Esophagus mucosa (tissue), 1 donor: ENCODE measurements around the gene P2RX5. TPM values are rescaled to one million over a fixed set of nuclear protein-coding genes. Genes with fewer than 3 reads are reported as not detected.
"Not testable (repeated sequence)": the region's sequence is repeated elsewhere in the genome, so short reads cannot be mapped to it uniquely, and the experiment has no call there.

Experiments
- ATAC-seq: fragments of 200-7000 bp; cut with Tn5 transposase; one replicate; pipeline ENCODE4 v1.9.1; 2020
- total RNA-seq: library from RNA; stranded (reverse); gene quantifications from one replicate; pipeline ENCODE4 v1.2.4, GENCODE V29; 2023
- donor health status: DM: yes; HTN: yes; CAD: no.

The P2RX5 gene, protein sequence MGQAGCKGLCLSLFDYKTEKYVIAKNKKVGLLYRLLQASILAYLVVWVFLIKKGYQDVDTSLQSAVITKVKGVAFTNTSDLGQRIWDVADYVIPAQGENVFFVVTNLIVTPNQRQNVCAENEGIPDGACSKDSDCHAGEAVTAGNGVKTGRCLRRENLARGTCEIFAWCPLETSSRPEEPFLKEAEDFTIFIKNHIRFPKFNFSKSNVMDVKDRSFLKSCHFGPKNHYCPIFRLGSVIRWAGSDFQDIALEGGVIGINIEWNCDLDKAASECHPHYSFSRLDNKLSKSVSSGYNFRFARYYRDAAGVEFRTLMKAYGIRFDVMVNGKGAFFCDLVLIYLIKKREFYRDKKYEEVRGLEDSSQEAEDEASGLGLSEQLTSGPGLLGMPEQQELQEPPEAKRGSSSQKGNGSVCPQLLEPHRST
- total RNA-seq, result 0.72 TPM

DNA sequence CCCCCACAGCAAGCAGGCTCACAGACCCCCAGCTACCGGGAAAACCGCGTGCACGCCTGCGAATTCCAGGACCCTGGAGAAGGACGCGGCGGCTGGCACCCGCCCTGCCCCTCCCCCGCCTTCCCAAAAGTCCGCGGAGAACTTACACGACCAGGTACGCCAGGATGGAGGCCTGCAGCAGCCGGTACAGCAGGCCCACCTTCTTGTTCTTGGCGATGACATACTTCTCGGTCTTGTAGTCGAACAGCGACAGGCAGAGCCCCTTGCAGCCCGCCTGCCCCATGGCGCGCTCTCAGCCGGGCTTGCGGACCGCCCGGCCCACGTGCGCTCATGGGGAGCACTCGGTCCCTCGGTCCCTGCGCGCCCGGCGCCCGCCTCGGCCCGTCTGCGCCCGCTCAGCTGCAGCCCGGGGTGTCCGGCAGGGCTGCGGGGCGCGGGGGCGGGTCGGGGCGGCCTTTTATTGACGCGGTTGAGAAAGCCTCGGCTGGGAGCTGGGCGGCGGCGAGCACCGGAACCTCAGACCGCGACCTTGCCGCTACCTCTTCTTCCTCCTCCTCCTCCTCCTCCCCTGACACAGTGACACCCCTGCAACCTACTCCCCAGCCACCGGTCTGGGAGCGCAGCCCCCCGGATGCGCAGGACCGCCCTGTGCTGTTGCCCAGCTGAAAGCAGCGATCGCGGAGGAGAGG is at the start of gene P2RX5:
TSS of gene P2RX5 (minus strand) at position 433 of the 689 bp plus-strand sequence. CDS start at position 283, 150 bp downstream.
- ATAC-seq, result peak; percentile 52

DNA sequence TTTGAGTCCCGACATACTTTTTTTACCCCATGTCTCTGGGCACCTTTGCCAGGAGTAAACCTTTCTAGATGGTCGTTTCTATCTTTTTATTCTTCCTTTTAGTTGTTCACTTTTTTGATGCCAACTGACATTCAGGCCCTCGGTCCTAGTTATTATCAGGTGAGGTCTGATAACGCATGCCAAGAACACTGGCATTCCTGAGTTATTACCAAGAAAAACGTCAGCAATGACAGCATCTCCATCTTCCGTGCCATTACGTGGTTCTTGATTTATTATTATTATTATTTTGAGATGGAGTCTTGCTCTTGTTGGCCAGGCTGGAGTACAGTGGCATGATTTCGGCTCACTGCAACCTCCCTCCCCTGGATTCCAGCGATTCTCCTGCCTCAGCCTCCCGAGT is 49.1 kb upstream of the P2RX5 start:
- no peak for ATAC-seq

DNA sequence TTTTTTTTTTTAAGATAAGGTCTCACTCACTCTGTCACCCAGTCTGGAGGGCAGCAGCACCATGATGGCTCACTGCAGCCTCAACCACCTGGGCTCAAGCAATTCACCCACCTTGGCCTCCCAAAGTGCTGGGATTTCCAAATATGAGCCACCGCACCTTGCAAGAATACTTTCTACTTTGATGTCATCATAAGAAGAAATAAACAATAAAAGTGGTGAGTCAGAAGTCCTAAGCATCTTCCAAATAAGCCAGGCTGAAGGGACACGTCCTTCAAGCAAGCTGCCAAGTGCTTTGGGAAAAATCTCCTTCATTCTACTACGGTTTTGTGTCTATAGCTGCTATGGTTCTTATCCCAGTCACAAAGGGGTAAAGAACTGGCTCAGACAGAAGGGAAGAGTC is 48.1 kb upstream of the P2RX5 start:
- no peak for ATAC-seq

DNA sequence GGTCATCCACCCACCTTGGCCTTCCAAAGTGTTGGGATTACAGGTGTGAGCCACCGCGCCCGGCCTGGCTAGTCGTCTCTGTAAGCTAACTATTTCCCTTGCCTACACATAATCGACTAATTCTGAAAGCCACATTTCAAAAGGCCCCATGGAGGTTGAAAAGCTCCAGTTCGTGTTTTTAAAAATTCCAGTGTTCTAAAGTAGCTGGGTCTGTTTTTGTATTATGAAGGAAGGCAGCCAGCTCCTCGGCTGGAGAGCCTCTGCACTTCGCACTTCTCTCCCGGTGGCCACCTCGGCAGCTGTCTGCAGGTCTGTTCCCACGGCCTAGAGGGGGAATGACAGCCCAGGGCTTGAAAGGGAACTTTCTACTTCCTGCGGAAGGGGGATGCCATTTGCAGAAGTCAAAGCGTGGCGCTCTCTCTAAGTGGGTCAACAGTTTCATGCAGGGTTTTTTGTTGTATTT is 44.7 kb upstream of the P2RX5 start:
- no peak for ATAC-seq

DNA sequence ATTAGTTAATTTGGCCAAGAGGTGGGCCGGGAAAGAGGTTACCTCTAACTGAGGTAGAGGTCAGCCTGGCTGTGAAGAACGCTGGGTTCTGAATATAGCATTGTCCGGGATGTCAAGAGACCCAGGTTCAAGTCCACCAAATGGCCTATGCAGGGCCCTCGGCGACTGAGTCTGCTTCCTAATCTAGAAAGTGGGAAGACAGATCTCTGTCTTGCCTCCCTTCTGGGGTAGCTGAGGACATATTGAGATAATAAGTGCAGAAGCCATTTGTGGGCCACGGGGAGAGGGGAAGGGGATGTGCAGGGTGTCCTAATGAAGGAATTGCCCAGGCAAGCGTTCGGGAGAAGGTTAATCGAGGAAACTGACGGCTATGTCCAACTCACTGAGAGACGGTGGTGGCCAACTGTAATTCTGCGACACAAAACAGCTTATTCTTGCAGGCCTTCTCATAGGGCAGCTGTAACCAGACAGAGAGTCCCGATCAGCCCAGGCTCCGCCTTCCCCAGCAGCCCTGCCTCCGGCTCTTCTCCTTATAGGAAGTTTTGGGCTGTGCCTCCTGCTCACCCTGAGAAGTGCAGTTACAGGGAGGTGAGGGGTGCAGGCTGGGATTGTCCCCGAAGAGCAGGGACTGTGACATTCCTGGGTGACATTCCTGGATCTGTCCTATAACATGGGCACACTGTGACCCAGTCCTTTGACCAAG is 43.6 kb upstream of the P2RX5 start:
- no peak for ATAC-seq

DNA sequence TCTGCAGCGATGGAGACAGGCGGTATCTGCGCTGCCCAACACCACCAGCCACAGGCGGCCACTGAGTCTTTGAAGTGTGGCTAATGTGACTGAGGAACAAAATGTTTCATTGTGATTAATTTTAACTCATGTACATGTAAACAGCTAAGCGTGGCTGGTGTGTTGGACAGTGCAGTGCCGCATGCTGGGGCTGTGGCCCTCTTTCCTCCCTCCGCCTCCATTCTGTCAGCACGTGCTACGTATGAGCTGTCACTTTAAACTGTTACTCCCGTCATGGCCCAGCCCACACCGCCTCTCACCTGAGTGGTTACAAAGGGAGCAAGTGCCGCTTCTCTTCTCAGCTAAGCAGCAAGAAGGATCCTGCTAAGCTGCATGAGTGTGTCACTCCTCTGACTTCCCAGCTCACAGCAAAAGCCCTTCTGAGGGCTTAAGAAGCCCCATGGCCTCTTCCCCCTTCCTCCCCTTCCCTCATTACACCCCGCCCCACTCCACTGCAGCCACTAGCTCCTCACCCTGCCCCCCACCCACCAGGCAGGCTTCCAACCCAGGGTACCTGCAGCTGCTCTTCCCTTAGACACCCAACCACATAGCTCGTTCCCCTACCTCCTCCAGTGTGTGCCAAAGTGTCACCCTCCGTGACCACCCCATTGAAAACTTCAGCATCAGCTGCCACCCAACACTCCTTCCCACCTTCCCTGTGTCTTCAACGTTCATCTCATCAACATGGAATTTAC is 42.8 kb upstream of the P2RX5 start:
- ATAC-seq, result peak; percentile 87

DNA sequence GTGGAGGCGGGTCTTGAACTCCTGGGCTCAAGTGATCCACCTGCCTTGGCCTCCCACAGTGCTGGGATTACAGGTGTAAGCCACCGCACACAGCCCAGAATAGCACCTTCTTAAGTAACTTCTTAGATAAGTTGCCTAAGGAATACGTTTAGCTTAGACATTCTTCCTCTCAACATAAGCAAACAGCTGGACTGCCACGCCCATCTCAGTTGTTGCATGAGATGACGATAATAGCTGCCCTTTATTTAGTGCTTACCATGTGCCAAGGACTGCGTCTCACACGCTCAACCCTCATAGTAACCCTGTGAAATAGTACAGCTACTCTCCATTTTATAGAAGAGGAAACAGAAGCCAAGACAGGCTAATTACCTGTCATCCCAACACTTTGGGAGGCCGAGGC is 39.6 kb upstream of the P2RX5 start:
- no peak for ATAC-seq

DNA sequence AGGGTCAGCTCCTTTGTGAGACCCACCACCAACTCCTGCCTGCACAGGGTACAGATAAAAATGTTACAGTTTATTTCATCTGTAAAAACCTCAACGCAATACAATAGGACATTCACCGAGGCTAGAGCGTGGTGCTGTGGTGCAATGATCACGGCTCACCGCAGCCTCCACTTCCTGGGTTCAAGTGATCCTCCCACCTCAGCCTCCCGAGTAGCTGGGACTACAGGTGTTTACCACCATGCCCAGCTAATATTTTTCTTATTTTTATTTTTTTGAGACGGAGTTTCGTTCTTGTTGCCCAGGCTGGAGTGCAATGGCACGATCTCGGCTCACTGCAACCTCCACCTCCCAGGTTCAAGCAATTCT is 38.9 kb upstream of the P2RX5 start:
- ATAC-seq, result not testable (repeated sequence)

DNA sequence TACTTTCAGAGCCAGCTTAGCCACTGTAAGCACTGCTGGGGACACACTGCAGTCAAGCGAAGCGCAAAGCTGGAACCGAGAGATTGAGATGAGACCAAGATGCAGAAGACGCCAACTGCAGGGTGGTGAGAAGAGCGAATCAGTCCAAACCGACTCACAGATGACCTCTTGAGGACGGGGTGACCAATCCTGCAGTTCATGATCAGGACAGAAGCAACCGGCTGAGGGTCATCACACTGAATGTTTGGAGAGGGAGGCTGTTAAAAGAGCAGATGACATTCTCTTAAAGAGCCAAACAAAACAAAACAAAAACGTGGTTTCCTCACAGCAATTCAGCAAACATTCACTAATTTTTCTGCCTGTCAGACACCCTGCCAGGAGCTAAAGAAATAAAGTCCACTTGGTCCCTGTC is 36.3 kb upstream of the P2RX5 start:
- no peak for ATAC-seq

DNA sequence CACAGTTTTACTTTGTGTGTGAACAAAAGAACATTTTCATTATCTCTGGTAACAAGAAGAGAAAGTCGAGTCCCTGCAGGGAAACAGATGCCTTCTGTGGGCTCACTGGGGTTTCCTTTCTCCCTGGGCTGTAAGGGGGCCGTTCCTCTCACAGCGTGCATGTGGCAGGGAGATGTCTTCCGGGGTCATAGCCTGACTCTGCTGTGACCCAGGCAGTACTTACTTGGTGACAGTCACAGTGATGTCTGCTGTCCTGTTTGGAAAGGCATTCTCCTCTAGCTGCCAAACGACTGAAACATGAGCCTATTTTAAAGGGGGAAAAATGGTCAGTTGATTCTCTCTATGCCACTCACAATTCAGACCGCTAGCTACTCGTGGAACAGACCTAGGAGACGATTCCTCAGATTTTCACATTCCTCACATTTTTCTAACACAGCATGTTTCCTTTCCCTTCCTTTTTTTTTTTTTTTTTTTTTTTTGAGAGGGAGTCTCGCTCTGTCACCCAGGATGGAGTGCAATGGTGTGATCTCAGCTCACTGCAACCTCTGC is 35.0 kb upstream of the P2RX5 start:
- ATAC-seq, result no peak

DNA sequence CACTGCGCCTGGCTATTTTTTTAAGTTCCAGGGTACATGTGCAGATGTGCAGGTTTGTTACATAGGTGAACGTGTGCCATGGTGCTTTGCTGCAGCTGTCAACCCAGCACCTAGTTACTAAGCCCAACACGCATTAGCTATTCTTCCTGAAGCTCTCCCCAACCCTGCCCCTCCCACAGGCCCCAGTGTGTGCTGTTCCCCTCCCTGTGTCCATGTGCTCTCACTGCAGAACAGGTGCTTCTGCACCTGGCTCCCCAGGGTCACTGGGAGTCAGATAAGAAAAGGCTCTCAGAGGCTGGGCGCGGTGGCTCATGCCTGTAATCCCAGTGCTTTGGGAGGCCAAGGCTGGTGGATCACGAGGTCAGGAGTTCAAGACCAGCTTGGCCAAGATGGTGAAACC is 33.9 kb upstream of the P2RX5 start:
- ATAC-seq, result no peak

DNA sequence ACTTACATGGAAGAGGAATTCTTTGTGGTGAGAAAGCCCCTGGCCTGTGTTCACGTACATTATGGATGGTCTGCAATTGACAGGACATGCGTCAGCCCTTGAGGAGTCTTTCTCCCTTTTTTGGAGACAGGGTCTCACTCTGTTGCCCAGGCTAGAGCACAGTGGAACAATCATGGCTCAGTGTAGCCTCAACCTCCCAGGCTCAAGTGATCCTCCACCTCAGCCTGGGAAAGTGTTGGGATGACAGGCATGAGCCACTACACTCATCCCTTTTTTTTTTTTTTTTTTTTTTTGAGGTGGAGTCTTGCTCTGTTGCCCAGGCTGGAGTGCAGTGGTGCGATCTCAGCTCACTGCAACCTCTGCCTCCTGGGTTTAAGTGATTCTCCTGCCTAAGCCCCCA is 32.1 kb upstream of the P2RX5 start:
- not testable (repeated sequence) for ATAC-seq

DNA sequence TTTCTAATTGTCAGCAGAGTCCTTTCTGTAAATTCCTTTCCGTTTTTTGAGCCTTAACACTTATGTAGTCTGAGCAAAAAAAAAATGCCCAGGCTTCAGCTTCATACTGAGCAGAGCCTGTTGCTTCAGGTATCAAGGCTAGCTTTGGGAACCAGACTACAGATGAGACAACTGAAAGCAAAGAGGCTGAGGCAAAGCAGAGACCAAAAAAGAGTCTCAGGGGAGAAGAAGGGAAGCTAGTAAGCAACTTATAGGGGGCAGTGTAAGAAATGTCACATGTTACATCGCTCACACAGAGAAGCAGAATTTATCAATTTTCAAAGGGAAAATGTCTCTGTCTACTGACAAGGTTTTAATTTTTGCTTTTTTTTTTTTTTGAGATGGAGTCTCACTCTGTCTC is 31.1 kb upstream of the P2RX5 start:
- ATAC-seq, result no peak

DNA sequence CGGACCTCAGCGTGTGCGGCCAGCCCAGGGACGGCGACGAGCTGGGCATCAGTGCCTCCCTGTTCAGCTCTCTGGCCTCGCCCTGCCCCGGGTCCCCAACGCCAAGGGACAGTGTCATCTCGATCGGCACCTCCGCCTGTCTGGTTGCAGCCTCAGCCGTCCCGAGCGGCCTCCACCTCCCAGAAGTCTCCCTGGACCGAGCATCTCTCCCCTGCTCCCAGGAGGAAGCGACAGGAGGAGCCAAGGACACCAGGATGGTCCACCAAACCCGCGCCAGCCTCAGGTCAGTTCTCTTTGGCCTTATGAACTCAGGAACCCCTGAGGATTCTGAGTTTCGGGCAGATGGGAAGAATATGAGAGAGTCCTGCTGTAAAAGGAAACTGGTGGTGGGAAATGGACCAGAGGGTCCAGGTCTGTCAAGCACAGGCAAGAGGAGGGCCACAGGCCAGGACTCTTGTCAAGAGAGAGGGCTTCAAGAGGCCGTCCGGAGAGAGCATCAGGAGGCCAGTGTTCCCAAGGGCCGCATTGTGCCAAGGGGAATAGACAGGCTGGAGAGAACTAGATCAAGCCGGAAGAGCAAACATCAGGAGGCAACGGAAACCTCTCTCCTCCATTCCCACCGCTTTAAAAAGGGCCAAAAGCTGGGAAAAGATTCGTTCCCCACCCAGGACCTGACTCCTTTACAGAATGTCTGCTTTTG is 28.6 kb upstream of the P2RX5 start:
- ATAC-seq, result peak; percentile 18

DNA sequence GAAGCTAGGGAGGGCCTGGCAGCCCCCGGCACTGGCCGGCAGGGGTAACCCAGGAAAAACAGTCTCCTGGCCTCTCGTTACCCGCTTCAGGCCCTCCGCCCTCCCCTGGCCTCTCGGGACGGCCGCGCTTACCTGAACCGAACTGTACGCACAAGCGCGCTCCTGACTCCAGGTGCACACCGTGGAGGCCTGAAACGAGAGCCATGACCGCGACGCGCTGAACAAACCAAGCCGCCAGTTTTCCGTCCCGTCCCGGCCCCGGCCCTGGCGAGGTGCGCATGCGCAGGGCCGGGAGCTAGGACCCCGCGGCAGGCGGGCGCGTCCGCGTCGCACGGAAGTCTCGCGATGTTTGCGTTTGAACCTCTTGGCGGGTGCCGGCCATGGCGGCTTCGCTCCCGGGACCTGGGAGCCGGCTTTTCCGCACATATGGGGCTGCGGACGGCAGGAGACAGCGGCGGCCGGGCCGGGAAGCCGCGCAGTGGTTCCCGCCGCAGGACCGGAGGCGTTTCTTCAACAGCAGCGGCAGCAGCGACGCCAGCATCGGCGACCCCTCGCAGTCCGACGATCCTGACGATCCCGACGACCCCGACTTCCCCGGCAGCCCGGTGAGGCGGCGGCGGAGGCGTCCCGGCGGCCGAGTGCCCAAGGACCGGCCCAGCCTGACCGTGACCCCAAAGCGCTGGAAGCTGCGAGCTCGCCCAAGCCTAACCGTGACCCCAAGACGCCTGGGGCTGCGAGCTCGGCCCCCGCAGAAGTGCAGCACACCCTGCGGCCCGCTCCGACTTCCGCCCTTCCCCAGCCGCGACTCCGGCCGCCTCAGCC is 27.8 kb upstream of the P2RX5 start, which contains the start of gene HASPIN:
TSS of gene HASPIN (plus strand) at position 348 of the 822 bp plus-strand sequence. CDS start at position 381, 33 bp downstream.
- peak; percentile 91 for ATAC-seq

DNA sequence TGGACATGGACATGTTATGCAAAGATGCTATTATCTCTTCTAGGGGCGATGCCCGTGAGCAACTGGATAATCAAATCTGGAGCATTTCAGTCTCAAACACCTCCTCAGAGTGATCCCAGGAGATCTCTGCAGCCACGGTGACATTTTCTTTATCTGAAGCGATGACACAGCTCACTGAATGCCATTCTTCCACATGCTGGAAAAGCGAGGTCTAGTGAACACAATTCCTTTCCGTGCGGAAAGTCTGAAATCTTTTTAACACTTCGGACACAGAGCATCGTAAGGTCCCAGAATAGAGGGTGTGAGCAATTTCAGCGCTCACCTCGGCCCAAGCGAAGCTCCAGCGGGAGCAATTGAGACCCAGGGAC is 27.2 kb upstream of the P2RX5 start:
- peak; percentile 21 for ATAC-seq

DNA sequence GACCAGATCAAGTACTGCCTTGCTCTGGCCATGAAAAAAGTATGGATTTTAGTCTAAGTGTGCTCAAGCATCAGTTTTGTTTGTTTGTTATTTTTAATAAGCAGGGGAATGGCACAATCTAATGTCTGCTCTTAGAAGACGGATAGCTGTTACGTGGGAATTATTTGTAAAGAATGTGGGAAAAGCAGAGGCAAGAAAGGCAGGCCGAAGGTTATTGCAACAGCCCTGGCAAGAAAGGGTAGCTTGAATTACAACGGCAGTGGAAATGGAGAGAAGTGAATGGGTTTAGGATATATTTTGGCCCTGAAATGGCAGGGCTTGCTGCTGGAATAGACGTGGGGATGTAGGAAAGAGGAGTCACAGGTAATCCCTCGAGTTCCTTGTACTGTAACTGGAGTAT is 26.8 kb upstream of the P2RX5 start:
- no peak for ATAC-seq

DNA sequence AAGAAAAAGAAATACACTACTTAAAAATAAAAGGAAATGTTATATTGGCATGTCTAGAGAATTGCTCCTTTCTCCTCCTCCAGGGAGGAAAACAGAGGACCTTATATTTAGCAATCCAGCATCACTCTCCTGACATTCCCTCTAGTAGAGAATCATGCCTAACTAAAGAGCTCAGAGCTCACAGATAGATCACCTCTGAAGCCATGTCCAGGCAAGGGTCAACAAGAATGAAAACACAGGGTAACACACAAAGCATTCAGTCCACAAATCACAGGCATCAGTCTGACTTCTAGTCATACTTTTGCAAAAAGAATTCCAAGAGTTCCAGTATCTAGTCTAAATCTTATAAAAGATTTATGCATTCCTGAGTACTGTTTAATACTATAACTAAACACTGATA is 23.3 kb upstream of the P2RX5 start:
- no peak for ATAC-seq

DNA sequence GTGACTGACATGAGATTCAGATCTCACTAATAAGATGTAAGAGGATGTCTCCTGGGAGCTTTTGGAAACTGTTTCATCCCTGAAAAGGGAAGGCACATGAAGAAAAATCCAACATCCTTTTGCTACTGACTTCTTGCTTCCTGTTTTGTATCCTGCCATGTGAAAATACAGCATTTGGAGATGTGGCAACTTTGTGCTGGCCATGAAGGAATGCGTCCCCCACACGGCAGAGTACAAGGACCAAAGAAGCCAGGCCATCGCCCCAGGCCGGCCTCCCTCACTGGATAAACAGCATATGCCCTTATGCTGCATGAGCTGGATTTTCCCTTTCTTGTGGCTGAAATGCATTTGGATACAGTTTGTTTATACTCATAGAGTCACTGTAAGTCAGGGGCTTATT is 22.2 kb upstream of the P2RX5 start:
- ATAC-seq, result no peak

DNA sequence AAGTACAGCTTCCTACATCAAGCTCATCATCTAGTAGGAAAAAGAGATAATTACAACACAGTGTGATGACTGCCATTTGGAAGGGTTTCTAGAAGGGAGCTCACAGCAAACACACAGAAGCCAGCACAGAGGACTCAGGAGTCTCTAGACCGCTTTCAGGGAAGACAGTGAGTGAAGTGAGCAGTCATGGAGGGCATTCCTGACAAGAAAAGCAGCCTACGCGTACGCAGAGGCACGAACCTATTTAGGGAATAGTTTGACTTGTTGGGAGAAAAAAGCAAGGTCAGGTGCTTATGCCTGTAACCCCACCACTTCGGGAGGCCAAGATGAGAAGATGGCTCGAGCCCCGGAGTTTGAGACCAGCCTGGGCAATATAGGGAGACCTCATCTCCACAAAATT is 19.3 kb upstream of the P2RX5 start:
- ATAC-seq, result no peak
